ENCODE results near the gene HERC2.

- no peak for TF ChIP-seq RAD21 (IDR thresholded peaks at IDR 0.05 in 1 of 2, conservative IDR thresholded peaks at IDR 0.05 in 1 of 2; ENCODE audit: low read depth in 2 of 2, low read length in 2 of 2)
- TF ChIP-seq CHD1 (IDR thresholded peaks at IDR 0.05; ENCODE audit: low read depth, low read length) = no peak
- no peak for TF ChIP-seq POLR2A (IDR thresholded peaks at IDR 0.05; ENCODE audit: control extremely low read depth in 1 of 2, low read depth in 2 of 2, low read length in 2 of 2)
- TF ChIP-seq CTCF (IDR thresholded peaks at IDR 0.05; ENCODE audit: control extremely low read depth in 1 of 3, insufficient read depth in 1 of 3, low read depth in 1 of 3, low read length in 3 of 3) = no peak
- TF ChIP-seq SP1 (IDR thresholded peaks at IDR 0.05; ENCODE audit: low read depth, low read length) = no peak
- TF ChIP-seq ATF2 (IDR thresholded peaks at IDR 0.05; ENCODE audit: low read length) = no peak
- TF ChIP-seq EGR1 (IDR thresholded peaks at IDR 0.05; ENCODE audit: borderline replicate concordance, low read depth, low read length) = no peak
Observed at GRCh38 chr15:28084547-28084946, 237.4 kb downstream of the HERC2 start.
